ENCODE results near the gene STEAP4. TPM values are rescaled to one million over a fixed set of nuclear protein-coding genes. Genes with fewer than 3 reads are reported as not detected.

Gene STEAP4
- total and polyA plus RNA-seq, 2 of the 13 experiments (the other 11 are each of a cell fraction or from before 2014, with no cell fraction given), result not detected

- TF ChIP-seq AFF4 (CRISPR knock-in tag; IDR thresholded peaks at IDR 0.05), result no peak
- no peak for TF ChIP-seq RCOR2 (CRISPR knock-in tag; IDR thresholded peaks at IDR 0.05)
- TF ChIP-seq GLMP (CRISPR knock-in tag; IDR thresholded peaks at IDR 0.05; ENCODE audit: borderline replicate concordance), result no peak
- no peak for TF ChIP-seq GTF2F1 (IDR thresholded peaks at IDR 0.05; ENCODE audit: low read length)
These were observed 31.8 kb upstream of the STEAP4 start (continued) for GRCh38 chr7:88338503-88338902.

- no peak for DNase-seq (ENCODE audit: low spot score)
- H3K27ac ChIP-seq (ENCODE audit: extremely low read length, insufficient read depth, low read length), result no peak overlapping the region
- no peaks in the 10 kb centered on the region for H3K4me1 ChIP-seq (ENCODE audit: insufficient read depth, low read length)
- TF ChIP-seq MAFF (IDR thresholded peaks at IDR 0.05; ENCODE audit: low read depth, low read length) (no peak), ZNF550 (CRISPR knock-in tag; IDR thresholded peaks at IDR 0.05; ENCODE audit: borderline replicate concordance) (no peak), ZNF572 (CRISPR knock-in tag; IDR thresholded peaks at IDR 0.05) (no peak), SMAD9 (CRISPR knock-in tag; IDR thresholded peaks at IDR 0.05) (no peak), ZFP41 (CRISPR knock-in tag; IDR thresholded peaks at IDR 0.05; ENCODE audit: borderline replicate concordance) (no peak)
- ChIA-PET POLR2A (no interaction called here), CTCF (ENCODE audit: low intra/inter-chr PET ratio, low total read pairs) (no interaction called here)
- intact Hi-C loops (cut with micrococcal nuclease; ENCODE audit: unreplicated experiment) (no loop called here), in situ Hi-C loops (cut with HindIII; ENCODE audit: extremely low pct_ligation_motif_present, low pct_unique_long_range_greater_than_20kb) (no loop called here)
- no peak for ATAC-seq
- FAIRE-seq, result no peak
- H3K9me3 ChIP-seq (ENCODE audit: low read length), result no peaks in the 10 kb centered on the region
- peaks cover 0 to 4% of the 10 kb centered on the region in 2 experiments; a peak in 1 of 5 replicates for H3K27me3 ChIP-seq (ENCODE audit: control insufficient read depth in 1 of 2, insufficient read depth in 2 of 2, low read length in 2 of 2)
- H3K4me2 ChIP-seq (ENCODE audit: low read depth, low read length), result no peak overlapping the region
- H3K79me2 ChIP-seq (ENCODE audit: insufficient read depth, low read length), result no peaks in the 10 kb centered on the region
- no peaks in the 10 kb centered on the region for H4K20me1 ChIP-seq (ENCODE audit: insufficient read depth, low read length)
- no peak overlapping the region for H2AFZ ChIP-seq (ENCODE audit: low read length)
- H3K9ac ChIP-seq (ENCODE audit: insufficient read depth, low read depth, low read length), result no peak overlapping the region
- H3K36me3 ChIP-seq (replicated peaks in 1 of 2; ENCODE audit: control insufficient read depth in 1 of 2, insufficient read depth in 2 of 2, low read length in 2 of 2), result no peaks in the 10 kb centered on the region
- no TSS peak for BruUV-seq (replicated peaks)
- no peak overlapping the region for H3K4me3 ChIP-seq (replicated peaks in 1 of 3; ENCODE audit: insufficient read depth in 1 of 3, low read depth in 2 of 3, low read length in 3 of 3)
These were observed 30.9 kb upstream of the STEAP4 start for GRCh38 chr7:88337572-88337971.
